Heart right ventricle (tissue), 16 donors: Measurements from ENCODE around the gene GRIK4. TPM values are rescaled to one million over a fixed set of nuclear protein-coding genes. Genes with fewer than 3 reads are reported as not detected.

Experiments
- ATAC-seq, 8 donors: fragments of 200-7000 bp; cut with Tn5 transposase; one replicate each; pipeline ENCODE4 v1.9.1; 2020; ENCODE audit warnings: mild to moderate bottlenecking in 8 of 8, moderate library complexity in 8 of 8, moderate number of reproducible peaks in 1 of 8
- DNase-seq, 2 donors: peaks; one replicate each; pipeline ENCODE4 v3.0.0-alpha.2; 2020
- H3K27ac ChIP-seq, 10 donors: fragments of 200-600 bp; sonication (generic) in 2 of 10; one replicate each; pipeline versions ENCODE4 v1.5.0 to v1.8.0; 2020 to 2022; ENCODE audit warnings: mild to moderate bottlenecking in 3 of 10
- H3K27me3 ChIP-seq, 7 donors: fragments of 200-600 bp; one replicate each; pipeline ENCODE4 v1.8.0; 2021 to 2022; ENCODE audit warnings: mild to moderate bottlenecking in 2 of 7
- H3K36me3 ChIP-seq, 9 donors: fragments of 200-600 bp; sonication (generic) in 1 of 9; one replicate each; pipeline versions ENCODE4 v1.5.0 to v1.8.0; 2020 to 2022; ENCODE audit warnings: mild to moderate bottlenecking in 2 of 9
- H3K4me1 ChIP-seq, 9 donors: fragments of 200-600 bp; sonication (generic) in 1 of 9; one replicate each; pipeline versions ENCODE4 v1.5.0 to v1.8.0; 2020 to 2022; ENCODE audit warnings: mild to moderate bottlenecking in 4 of 9
- H3K4me3 ChIP-seq, 10 donors: fragments of 200-600 bp; sonication (generic) in 2 of 10; one replicate each; pipeline versions ENCODE4 v1.5.0 to v1.8.0; 2020 to 2022; ENCODE audit warnings: mild to moderate bottlenecking in 7 of 10, moderate library complexity in 2 of 10
- H3K9me3 ChIP-seq, 11 donors: fragments of 200-600 bp in 10 of 11; sonication (generic) in 2 of 11; one replicate each; pipeline versions ENCODE4 v1.5.0 to v1.8.0; 2013 to 2022; ENCODE audit warnings: mild to moderate bottlenecking in 2 of 11, control low read depth in 1 of 11, moderate library complexity in 1 of 11
- WGBS, 2 donors: extraction: QIAGEN DNeasy Blood & Tissue Kit; methylation state at CpG; one replicate each; pipeline ENCODE4 v1.1.7; 2013; ENCODE audit warnings: inconsistent platforms in 1 of 2; 5-methylcytosine and 5-hydroxymethylcytosine counted together
- intact Hi-C, 10 donors: fragments of 100-400 bp; cut with DNase I; formaldehyde crosslinking; loops; one replicate each; pipeline versions ENCODE4 v1.11.1 to v1.14.2; 2022
- polyA plus RNA-seq, 2 donors: library from polyadenylated mRNA; stranded (reverse); fragments of 200-250 nt; gene quantifications; one replicate each; pipeline ENCODE4 v1.2.3, GENCODE V29; 2013
- total RNA-seq, 10 donors: library from RNA; stranded (reverse); fragmentation: NEBNext Ultra II Directional in 3 of 10; extraction: Animal tissue kit (Norgen Biotek cat#: 25700) in 3 of 10; gene quantifications; one replicate each; pipeline versions ENCODE4 v1.2.1 to v1.2.4, GENCODE V29; 2021 to 2023
- TF ChIP-seq, protein P1 (sequence below), 9 donors: fragments of 200-600 bp; sonication (generic) in 2 of 9; IDR thresholded peaks; one replicate each; pipeline versions ENCODE4 v1.5.0 to v1.8.0; 2021 to 2022; ENCODE audit warnings: antibody characterized with exemption in 9 of 9, mild to moderate bottlenecking in 5 of 9, moderate library complexity in 1 of 9
- donor health status: Arrhythmogenic right ventricular cardiomyopathy.
- donor health status: ischemic (EF 13 %, LVEDD 7.1; RV severe dilation, severe dysfunction).
- donor health status: healthy with polysubstance abuse.
- donor health status: DM: no; HTN: yes; CAD: no.
- donor health status: DM: no; HTN: no; CAD: no.
- donor health status: ischemic (EF 25% LVEDD 6.9; RV normal size, moderate dysfunction).
- donor health status: ischemic (EF 25% LVEDD 5.7; RV mildly dilated, moderate dysfunction).
- donor health status: healthy.
- donor health status: DM: yes; HTN: yes; CAD: no.
- donor health status: Ischemic cardiomyopathy.
- donor health status: ischemic (EF 35%, LVEDD 5.7; RV mildly dilated, moderate dysfunction).
- donor health status: nonischemic (EF 11% LVEDD 7.7; RV severe dilation, severe dysfunction).
- donor health status: DM: yes; HTN: yes; CAD: no.
- donor health status: PGD.
- donor health status: ischemic (EF 29% LVEDD 5.4; RV normal size, mild dysfunction).
- donor health status: nonischemic (EF 23%, LVEDD 6.1; RV moderate dilation, normal function).

Gene GRIK4
- total and polyA plus RNA-seq, 12 donors, result 0.01 to 0.85 (median 0.37) TPM; not detected in 6

- WGBS, 2 donors, result 52 to 60% methylated on average over 4 of the region's 4 CpGs
- TF ChIP-seq, protein P1, sequence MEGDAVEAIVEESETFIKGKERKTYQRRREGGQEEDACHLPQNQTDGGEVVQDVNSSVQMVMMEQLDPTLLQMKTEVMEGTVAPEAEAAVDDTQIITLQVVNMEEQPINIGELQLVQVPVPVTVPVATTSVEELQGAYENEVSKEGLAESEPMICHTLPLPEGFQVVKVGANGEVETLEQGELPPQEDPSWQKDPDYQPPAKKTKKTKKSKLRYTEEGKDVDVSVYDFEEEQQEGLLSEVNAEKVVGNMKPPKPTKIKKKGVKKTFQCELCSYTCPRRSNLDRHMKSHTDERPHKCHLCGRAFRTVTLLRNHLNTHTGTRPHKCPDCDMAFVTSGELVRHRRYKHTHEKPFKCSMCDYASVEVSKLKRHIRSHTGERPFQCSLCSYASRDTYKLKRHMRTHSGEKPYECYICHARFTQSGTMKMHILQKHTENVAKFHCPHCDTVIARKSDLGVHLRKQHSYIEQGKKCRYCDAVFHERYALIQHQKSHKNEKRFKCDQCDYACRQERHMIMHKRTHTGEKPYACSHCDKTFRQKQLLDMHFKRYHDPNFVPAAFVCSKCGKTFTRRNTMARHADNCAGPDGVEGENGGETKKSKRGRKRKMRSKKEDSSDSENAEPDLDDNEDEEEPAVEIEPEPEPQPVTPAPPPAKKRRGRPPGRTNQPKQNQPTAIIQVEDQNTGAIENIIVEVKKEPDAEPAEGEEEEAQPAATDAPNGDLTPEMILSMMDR (IDR thresholded peaks at IDR 0.05), result no peak
- intact Hi-C loops, result no loop called here
These were observed 183.2 kb downstream of the GRIK4 start for GRCh38 chr11:120694726-120695125.

DNA sequence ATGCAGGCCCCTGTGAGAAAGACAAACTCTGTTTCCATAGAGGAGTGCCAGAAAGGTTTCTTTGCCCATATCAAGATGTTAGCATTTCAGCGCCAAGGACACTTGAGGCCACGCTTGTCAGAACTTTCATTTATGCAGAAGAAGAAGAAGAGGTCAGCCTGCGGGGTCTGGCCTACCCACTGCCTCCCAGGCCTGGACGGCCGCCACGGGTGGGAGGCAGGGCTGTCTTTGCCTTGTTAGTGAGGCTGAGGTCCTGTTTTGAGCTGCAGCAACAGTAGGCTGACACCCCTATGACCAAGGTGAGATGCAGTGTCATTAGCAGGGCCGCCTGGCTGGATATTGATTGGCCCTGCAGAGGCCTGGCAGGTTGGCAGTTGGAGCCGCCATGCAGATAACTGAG, 183.9 kb downstream of the GRIK4 start:
- no peak overlapping the region for H3K4me3 ChIP-seq
- H3K9me3 ChIP-seq, result no peaks in the 10 kb centered on the region
- no peak for ATAC-seq
- peaks cover 0 to 33% (median 24%) of the 10 kb centered on the region in 7 donors for H3K27me3 ChIP-seq
- H3K36me3 ChIP-seq, result no peaks in the 10 kb centered on the region
- no peak for DNase-seq
- H3K4me1 ChIP-seq, result no peaks in the 10 kb centered on the region
- intact Hi-C loops, result no loop called here
- TF ChIP-seq, protein P1 (IDR thresholded peaks at IDR 0.05), result no peak
- WGBS, 2 donors, result 85 to 96% methylated on average over 8 of the region's 8 CpGs
- no peak overlapping the region for H3K27ac ChIP-seq

More at GRCh38 chr11:120694726-120695125, 183.2 kb downstream of the GRIK4 start:
- H3K9me3 ChIP-seq, result no peaks in the 10 kb centered on the region
- no peak overlapping the region for H3K4me3 ChIP-seq
- ATAC-seq (no peak), DNase-seq (no peak)
- no peaks in the 10 kb centered on the region for H3K36me3 ChIP-seq
- no peaks in the 10 kb centered on the region for H3K4me1 ChIP-seq
- H3K27ac ChIP-seq, result no peak overlapping the region
- peaks cover 0 to 36% (median 29%) of the 10 kb centered on the region in 7 donors for H3K27me3 ChIP-seq

DNA sequence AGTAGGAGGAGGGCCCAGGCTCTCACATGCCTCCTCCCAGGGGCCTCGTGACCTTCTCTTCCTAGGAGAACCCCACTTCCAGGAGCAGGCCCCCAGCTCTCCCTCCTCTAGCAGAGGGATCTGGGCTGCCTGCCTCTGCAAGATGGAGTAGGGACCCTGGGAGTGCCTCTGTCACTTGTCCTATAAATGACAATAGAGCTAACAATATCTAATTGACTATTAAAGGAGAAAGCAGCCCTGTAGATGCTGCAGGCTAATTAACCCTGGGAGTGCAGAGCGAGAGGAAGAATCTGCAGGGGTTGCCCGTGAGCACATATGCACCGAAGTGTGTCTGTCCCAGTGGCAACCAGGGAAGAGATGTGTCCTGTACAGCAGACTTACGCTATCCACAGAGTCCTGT, 184.4 kb downstream of the GRIK4 start:
- 92 to 97% methylated on average over 5 of the region's 5 CpGs for WGBS, 2 donors

GRCh38 chr11:120696597-120697218, 185.2 kb downstream of the GRIK4 start:
- Histone ChIP-seq H3K9me3 (no peaks in the 10 kb centered on the region), H3K4me3 (no peak overlapping the region), H3K27ac (no peak overlapping the region), H3K4me1 (no peaks in the 10 kb centered on the region), H3K36me3 (no peaks in the 10 kb centered on the region), H3K27me3 (peaks cover 0 to 30% (median 17%) of the 10 kb centered on the region in 7 donors)
- 64 to 65% methylated on average over 10 to 11 of the region's 11 CpGs for WGBS, 2 donors
- TF ChIP-seq, protein P1 (IDR thresholded peaks at IDR 0.05), result peak in 1 of 9 donors; percentile 10
- intact Hi-C loops, result no loop called here
- ATAC-seq, result no peak
- DNase-seq, result no peak

More for the DNA sequence above, 184.4 kb downstream of the GRIK4 start:
- Histone ChIP-seq H3K4me3 (no peak overlapping the region), H3K9me3 (no peaks in the 10 kb centered on the region), H3K4me1 (no peaks in the 10 kb centered on the region), H3K36me3 (no peaks in the 10 kb centered on the region), H3K27ac (no peak overlapping the region), H3K27me3 (peaks cover 0 to 30% (median 23%) of the 10 kb centered on the region in 7 donors)
- DNase-seq, result no peak
- TF ChIP-seq, protein P1 (IDR thresholded peaks at IDR 0.05), result no peak
- intact Hi-C loops, result no loop called here
- ATAC-seq, result no peak
